ENCODE measurements around the gene PSMG1. TPM values are rescaled to one million over a fixed set of nuclear protein-coding genes. Genes with fewer than 3 reads are reported as not detected.
"Not testable (repeated sequence)": the region's sequence is repeated elsewhere in the genome, so short reads cannot be mapped to it uniquely, and the experiment has no call there.

The PSMG1 gene
- total RNA-seq, 1 experiment from 2014 or later = 156 TPM

DNA sequence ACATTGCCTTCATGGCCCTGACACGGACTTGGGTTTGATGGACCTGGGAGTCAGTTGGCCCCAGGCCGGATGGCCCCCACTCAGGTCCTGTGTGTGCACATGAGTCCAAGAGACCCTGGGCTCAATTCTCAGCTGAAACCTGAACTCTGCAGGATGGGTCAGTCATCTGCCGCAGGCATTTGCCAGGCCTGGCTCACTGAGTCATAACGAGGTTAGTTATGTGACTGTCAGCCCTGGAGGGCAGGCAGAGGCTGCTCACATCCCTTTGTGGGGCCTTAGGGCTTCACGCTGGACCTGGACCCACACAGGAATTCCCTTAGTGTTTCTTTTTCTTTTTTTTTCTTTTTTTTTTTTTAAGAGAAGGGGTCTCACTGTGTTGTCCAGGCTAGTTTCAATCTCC is 46.5 kb downstream of the PSMG1 start:
- DNase-seq (ENCODE audit: low read depth) = no peak
- in situ Hi-C loops (cut with HindIII; ENCODE audit: low pct_unique_long_range_greater_than_20kb, low sequenced_read_pairs) = no loop called here

DNA sequence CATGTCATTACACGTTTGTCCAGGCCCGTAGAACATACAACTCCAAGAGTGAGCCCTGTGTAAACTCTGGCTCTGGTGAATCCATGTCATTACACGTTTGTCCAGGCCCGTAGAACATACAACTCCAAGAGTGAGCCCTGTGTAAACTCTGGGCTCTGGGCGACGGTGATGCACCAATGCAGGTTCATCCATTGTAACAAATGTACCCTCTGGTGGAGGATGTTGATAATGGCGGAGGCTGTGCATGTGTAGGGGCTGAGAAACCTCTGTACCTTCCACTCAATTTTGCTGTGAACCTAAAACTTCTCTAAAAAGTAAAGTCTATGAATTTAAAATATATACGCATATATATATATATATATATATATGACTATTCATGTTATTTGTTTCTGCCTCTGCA is 47.1 kb downstream of the PSMG1 start:
- in situ Hi-C loops (cut with HindIII; ENCODE audit: low pct_unique_long_range_greater_than_20kb, low sequenced_read_pairs); DNase-seq (ENCODE audit: low read depth): not testable (repeated sequence)

DNA sequence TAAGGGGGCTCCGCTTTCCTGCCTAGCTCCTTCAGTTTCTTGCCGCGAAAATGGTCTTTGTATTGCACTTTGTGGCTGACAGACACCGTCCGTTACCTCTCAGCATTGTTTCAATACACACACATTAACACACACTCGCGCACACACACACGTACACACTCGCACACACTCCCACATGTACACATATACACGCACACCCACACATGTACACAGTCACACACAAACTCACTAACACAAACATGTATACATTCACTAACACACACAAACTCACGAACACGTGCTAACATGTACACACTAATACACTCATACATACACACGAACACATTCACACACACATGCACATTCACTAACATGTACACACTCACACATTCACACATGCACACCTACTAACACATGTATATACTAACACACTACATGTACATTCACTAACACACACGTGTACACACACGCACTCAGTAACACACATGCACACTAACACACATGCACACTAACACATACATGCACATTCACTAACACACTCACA is 48.9 kb downstream of the PSMG1 start:
- DNase-seq (ENCODE audit: low read depth) = no peak
- in situ Hi-C loops (cut with HindIII; ENCODE audit: low pct_unique_long_range_greater_than_20kb, low sequenced_read_pairs) = no loop called here

DNA sequence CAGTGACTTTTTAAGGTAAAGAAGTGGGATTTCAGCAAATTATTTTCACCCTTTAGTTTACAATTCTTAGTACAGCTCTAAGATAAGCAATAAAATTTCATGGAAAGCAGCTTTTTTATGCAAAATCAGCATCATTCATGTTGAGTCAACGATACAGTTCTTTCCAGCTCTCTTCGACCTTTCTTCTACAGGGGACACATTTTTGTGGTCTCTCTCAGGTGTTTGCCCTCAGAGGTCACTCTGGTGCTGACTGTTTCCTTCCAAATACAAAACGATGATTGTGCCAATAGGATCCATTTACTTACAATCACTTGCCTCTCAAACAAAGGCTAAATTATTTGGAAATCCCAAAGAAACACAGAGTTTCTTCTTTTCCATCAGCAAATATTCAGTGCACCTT is 51.0 kb downstream of the PSMG1 start:
- in situ Hi-C loops (cut with HindIII; ENCODE audit: low pct_unique_long_range_greater_than_20kb, low sequenced_read_pairs) = no loop called here

DNA sequence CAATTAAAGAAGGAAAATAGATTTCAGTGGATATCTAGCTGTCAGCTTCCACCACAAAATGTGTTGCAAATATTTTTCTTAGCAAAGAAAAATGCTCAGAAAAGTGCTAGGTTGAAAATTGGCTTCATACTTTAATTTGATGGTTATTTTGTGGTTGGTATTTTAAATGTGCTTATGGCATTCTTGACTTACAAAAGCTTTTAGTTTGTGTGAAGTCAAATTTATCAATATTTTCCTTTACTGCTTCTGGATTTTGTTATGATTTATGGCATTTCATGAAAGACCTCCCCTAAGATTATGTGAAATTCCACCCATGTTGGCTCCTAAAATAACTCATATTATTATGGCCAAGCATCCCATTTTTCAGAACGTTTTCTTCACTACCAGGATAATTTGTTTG is 51.5 kb downstream of the PSMG1 start:
- in situ Hi-C loops (cut with HindIII; ENCODE audit: low pct_unique_long_range_greater_than_20kb, low sequenced_read_pairs) = no loop called here
- no peak for DNase-seq (ENCODE audit: low read depth)

More for the DNA sequence above, 51.0 kb downstream of the PSMG1 start:
- no peak for DNase-seq (ENCODE audit: low read depth)

DNA sequence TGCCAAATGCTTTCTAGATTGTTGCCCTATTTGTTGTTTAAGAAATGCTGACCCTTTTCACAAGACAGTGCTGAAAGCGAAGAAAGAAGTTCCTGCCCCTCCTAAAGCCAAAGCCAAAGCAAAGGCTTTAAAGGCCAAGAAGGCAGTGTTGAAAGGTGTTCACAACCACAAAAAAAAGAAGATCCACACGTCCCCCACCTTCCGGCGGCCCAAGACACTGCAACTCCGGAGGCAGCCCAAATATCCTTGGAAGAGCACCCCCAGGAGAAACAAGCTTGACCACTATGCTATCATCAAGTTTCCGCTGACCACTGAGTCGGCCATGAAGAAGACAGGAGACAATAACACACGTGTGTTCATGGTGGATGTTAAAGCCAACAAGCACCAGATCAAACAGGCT is 55.7 kb downstream of the PSMG1 start:
- no peak for DNase-seq (ENCODE audit: low read depth)
- in situ Hi-C loops (cut with HindIII; ENCODE audit: low pct_unique_long_range_greater_than_20kb, low sequenced_read_pairs) = no loop called here

DNA sequence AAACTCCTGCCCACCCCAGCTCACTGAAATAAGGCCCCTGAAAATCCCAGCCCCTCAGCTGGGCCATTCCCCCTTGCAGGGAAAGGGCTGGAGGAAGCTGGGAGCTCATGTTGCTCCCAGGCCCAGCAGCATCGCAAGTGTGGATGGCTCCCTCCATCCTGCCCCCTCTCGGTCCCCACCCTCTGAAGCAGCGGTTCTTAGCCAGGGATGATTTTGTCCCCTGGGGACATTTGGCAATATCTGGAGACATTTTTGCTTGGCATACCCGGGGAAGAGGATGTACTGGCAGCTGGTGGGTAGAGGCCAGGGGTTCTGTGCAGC is 56.8 kb downstream of the PSMG1 start:
- DNase-seq (ENCODE audit: low read depth) = no peak
- in situ Hi-C loops (cut with HindIII; ENCODE audit: low pct_unique_long_range_greater_than_20kb, low sequenced_read_pairs) = no loop called here

DNA sequence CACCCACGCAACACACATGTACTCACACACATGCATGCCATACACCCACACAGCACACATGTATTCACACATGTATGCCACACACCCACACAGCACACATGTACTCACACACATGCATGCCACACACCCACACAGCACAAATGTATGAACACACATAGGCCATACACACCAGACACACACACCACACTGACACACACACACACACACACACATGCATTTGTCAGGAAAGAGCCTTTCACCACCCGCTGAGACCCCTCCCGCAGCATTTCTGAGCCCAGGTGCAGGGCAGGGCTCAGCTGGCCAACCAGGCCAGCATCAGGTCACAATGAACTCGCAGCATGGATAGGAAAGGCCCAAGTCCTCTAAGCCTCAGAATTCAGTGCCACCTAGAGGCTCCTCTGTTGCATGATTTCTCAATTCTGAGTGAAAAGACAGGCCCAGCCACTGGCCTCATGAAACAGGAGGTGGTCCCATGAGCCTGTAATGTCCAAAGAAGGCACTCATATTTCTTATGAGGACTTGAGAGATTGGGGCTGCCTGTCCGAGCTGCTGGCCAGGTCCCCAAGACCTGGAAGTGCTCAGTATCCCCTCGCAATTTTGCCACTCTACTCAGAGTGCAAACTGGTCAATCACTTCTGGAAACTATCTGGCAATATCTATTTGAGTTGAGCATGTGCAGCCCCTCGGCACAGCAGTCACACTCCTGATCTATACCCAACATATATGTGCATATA is 57.3 kb downstream of the PSMG1 start:
- in situ Hi-C loops (cut with HindIII; ENCODE audit: low pct_unique_long_range_greater_than_20kb, low sequenced_read_pairs) = no loop called here
- DNase-seq (ENCODE audit: low read depth) = peak; percentile 59

Other genes with a start within 250 kb of the PSMG1 start
- gene BRWD1, start 130.2 kb upstream of the PSMG1 start, total RNA-seq (2014; rRNA removed; shearing (Covaris generic); ENCODE audit: low replicate concordance) = 33.5 and 37.6 TPM in 2 replicates
- 412 and 479 TPM in 2 replicates for gene HMGN1, start 165.6 kb upstream of the PSMG1 start, total RNA-seq (2014; rRNA removed; shearing (Covaris generic); ENCODE audit: low replicate concordance)